Left hindlimb (tissue), 1 donor: ENCODE measurements around the gene DEDD.

Experiments
- DNase-seq: peaks from one replicate; pipeline ENCODE4 v3.0.0-alpha.2; 2018

Gene DEDD

DNA sequence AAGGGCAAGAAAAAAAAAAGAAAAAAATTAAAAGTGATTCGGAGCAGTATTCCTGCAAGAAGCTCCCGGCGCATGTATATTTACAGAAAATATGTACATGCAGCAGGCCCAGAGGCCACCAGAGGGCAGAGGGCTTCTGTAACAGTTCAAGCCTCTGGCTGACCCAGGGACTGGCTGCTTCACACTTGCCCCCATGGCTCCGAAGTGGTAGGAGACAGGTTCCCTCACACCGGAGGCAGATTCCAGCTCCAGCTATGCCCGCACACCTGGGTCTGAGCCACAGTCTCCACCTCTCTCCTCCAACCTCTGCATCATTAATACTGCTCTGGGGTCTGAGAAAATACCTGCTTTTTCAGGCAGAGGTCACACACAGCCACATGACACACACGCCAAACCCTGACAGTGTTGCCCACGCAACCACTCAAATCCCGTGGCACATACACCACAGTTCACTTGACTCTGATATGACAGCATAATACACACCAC, 60.5 kb downstream of the DEDD start:
- no peak for DNase-seq
